ENCODE data around the gene TRIM59.

- no peak for TF ChIP-seq CTCF (conservative IDR thresholded peaks at IDR 0.05; ENCODE audit: low read depth, low read length)
- TF ChIP-seq EZH2phosphoT487 (IDR thresholded peaks at IDR 0.05; ENCODE audit: borderline replicate concordance, low read length) = no peak
Observed at GRCh38 chr3:160473221-160473620, 23.6 kb upstream of the TRIM59 start.

Data from PC-3 (cell line).